GM21390 (cell line): ENCODE results near the gene KATNB1.

Source experiments
- ATAC-seq: cut with Tn5 transposase; IDR thresholded peaks from one replicate; pipeline ENCODE4 v1.9.1; 2021; ENCODE audit not compliant: unreplicated experiment

KATNB1 gene

GRCh38 chr16:57755061-57755684 is 19.6 kb downstream of the KATNB1 start:
- ATAC-seq = no peak

DNA sequence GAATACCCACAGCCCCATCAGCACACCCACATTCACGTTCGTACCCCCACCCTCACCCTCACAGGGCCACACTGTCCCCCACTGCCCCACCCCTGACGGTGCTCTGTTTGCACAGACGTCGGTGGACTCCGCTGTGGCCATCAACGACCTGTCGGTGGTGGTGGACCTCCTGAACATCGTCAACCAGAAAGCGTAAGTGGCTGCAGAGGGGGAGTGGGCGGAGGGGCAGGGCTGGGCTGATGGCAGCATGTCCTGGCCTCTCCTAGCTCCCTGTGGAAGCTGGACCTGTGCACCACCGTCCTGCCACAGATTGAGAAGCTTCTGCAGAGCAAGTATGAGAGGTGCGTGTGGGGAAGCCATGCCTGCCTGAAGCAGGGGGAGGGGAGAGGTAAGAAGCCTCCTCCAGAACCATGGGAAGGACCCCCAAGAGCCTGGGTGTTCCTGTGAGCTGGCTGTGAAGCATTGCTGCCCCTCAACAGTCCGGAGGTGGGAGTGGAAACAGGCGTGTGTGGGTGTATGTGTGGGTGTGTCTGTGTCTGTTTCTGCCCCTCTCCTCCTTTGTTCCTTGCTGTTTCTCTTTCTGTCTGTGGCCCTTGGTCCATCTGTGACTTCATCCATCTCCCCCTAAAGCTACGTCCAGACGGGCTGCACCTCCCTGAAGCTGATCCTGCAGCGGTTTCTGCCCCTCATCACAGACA is 20.3 kb downstream of the KATNB1 start:
- ATAC-seq = no peak

GRCh38 chr16:57756424-57757325 is 21.1 kb downstream of the KATNB1 start:
- no peak for ATAC-seq

GRCh38 chr16:57757326-57757786 is 21.8 kb downstream of the KATNB1 start:
- ATAC-seq = peak; percentile 88

- no peak for ATAC-seq
These were observed 22.3 kb downstream of the KATNB1 start for GRCh38 chr16:57757883-57758282.

DNA sequence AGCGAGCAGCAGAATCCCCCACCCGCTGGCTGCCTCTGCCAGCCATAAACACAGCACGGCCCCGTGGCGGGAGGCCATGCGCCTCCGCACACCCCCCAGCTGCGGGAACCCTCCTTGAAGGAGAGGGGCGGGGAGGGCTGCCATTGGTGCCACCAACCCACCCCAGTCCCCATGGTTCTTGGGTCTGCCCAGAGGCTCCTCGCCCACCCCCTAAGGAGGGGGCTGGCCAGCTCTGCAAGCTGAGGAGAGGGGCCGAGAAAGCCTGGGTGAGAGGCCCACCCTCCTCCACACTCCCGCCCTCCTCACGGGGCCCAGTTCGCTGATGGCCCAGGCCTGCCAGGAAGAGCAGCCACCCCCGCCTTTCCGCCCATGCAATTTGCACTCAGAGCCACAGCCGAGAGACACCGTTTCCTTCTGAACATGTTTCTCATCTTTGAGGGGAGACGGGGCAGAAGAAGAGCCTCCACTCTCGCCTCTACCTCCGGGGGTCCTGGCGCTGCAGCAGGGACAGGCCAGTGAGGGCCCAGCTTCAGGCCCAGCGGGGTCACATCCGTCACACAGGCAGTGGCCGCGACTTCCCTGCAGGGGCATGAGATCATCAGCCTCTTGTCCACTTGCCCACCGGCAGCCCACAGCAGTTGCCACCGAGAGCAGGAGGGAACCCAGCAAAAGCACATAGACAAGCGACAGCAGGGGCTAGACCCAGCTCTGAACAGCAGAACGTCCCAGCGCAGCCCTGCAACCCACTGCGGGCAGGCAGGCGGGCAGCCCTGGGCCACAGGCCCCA is 23.0 kb downstream of the KATNB1 start:
- ATAC-seq = no peak

DNA sequence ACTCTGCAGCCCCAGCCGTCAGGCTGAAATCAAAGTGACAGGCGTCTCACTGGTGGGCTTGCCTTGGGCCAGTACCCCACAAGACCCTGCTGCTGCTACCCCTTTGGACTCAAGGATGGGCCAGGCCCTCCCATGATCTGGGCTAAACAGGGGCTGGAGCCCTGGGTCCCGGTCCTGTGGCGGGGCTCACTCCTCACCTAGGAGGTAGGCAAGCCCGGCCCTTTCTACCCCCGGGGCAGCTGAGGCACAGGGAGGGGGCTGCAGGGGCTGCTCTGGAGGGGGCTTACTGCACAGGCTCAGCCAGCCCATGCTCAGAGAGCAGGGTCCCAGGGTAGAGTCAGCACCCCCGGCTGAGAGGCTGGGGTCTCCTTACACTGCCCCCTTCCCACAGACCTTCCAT is 23.6 kb downstream of the KATNB1 start:
- ATAC-seq = no peak

- no peak for ATAC-seq
These were observed 24.2 kb downstream of the KATNB1 start for GRCh38 chr16:57759541-57760356.

GRCh38 chr16:57760357-57761160 is 25.0 kb downstream of the KATNB1 start:
- ATAC-seq = no peak

DNA sequence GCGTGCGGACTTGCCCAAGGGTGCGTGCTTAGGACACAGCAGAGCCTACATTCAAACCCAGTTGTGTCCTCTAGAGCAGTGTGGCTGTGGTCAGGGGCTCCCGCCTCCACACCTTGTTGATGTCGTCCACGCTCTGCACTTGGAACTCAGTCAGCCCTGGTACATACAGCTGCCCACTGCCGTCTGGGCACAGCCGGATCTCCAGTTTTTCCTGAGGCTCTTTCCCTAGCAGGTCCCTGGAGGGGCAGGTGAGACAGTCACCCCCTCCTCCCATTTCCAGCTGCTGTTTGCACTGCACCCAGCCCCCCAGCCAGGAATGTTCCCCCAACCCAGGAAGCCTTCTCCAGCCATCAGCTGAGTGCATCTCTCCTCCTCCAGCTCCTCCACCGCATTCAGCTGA is 25.7 kb downstream of the KATNB1 start:
- ATAC-seq = no peak

GRCh38 chr16:57761957-57762356 is 26.4 kb downstream of the KATNB1 start:
- no peak for ATAC-seq

DNA sequence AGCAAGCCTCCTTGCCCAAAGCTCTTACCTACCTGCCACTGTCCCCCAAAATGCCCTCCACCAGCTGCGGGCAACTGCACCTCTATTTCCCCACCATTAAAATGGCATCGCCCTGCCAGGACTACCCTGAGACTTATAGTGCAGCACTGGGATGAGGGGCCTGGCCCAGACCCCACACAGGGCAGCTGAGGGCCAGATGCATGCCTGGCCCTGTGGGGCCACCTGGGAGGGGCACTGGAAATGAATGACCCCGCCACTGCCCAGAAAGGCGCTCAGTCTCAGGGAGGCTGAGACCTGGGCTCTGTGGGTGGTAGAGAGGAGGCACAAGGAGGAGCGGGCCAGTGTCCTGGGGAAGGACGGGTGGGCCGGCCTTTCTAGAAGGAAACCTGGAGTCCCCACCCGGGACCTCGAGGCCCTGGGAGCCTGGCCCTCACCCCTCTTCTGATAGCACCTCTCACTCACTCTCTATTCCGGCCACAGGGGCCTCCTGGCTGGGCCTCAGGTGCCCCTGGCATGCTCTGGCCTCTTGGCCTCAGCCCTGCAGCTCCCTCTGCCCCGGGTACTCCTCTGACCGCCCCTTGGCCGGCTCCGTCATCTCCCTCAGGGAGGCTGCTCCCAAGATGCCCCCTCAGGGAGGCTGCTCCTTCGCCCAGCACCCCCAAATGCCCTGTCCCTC is 26.9 kb downstream of the KATNB1 start:
- no peak for ATAC-seq

DNA sequence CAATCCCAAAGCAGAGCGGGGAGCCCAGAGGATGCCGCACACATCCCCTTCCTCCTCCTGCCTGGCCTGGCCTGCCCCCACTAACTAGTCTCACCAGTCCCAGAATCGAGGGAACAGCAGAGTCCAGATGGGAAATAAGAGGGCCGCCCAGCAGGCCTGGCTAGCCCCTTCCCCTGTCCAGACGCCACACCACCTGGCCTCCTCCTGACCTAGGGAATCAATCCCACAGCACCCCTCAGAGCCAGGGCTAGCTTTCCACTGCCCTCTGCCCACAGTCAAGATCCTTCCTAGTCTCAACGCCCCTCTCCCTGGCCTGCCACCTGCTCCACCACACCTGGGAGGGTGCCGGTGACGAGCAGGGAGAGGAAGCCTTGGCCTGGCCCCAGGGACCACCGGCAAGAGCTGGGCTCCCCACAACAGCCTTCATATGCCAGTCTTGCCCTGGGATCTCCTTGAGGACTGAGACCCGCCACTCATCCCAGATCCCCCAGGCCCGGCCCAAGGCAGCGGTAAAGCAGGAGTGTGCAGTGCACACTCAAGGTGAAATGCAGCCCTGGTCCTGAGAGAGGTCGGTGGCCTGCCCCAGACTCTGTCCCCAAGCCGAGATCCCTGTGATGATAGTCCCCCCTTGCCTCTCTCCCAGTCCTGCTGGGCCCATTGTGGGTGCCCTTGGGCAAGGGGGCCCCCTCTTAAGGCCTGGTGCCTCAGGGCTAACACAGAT is 27.9 kb downstream of the KATNB1 start:
- no peak for ATAC-seq

DNA sequence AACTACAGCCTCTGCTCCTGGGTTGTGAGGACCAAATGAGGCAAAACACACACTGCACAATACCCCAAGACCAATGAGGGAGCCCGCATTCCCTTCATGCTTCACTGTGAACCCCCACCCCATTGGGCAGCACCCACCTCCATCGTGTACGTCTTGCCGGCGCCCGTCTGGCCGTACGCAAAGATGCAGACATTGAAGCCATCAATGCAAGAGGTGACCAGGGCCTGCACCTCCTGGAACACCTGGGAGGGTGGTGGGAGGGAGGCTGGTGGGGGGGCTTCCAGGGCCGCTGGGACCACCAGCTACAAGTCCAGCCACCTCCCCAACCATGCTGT is 28.4 kb downstream of the KATNB1 start:
- ATAC-seq = no peak

GRCh38 chr16:57764341-57765159 is 29.0 kb downstream of the KATNB1 start:
- ATAC-seq = no peak

- ATAC-seq = no peak
These were observed 29.7 kb downstream of the KATNB1 start for GRCh38 chr16:57765160-57765728.
